B cell (primary cell): ENCODE results near the gene EIF3L. TPM values are rescaled to one million over a fixed set of nuclear protein-coding genes. Genes with fewer than 3 reads are reported as not detected.

ENCODE experiments used
- ATAC-seq: fragments of 200-7000 bp; cut with Tn5 transposase; one replicate; pipeline ENCODE4 v1.10.0; 2021; ENCODE audit warnings: low read depth, mild to moderate bottlenecking, moderate number of reproducible peaks, moderate library complexity
- CTCF ChIA-PET: fragments of 350-600 bp; sonication (Branson Sonifier 250); formaldehyde crosslinking; loops from one replicate; lab custom pipeline; 2021; ENCODE audit warnings: antibody characterized with exemption, inconsistent platforms; lab: Charles Lee
- POLR2A ChIA-PET: fragments of 350-600 bp; sonication (Branson Sonifier 250); formaldehyde crosslinking; loops from one replicate; lab custom pipeline; 2021; ENCODE audit warnings: antibody characterized with exemption; lab: Charles Lee
- DNase-seq: peaks from one replicate; pipeline ENCODE4 v3.0.0; 2013
- H2AFZ ChIP-seq: 2 replicates; pipeline ENCODE4 v1.6.1; 2012; ENCODE audit warnings: mild to moderate bottlenecking, low read depth, low read length; ENCODE audit not compliant: insufficient read depth, poor library complexity, severe bottlenecking
- H3K27ac ChIP-seq, 2 donors: 1 replicate in 1 of 2; 2 replicates in 1 of 2; pipeline ENCODE4 v1.5.1; 2012 to 2013; ENCODE audit warnings: low read length in 2 of 2, mild to moderate bottlenecking in 2 of 2, moderate library complexity in 1 of 2
- H3K27me3 ChIP-seq, 4 experiments: fragments of 200-600 bp in 1 of 4; sonication (generic) in 1 of 4; replicated peaks in 1 of 4; 1 replicate in 2 of 4; 2 replicates in 2 of 4; pipeline versions ENCODE4 v1.6.1 to v1.7.0; 2013 to 2016; ENCODE audit warnings: low read length in 3 of 4, mild to moderate bottlenecking in 2 of 4, mixed read lengths in 1 of 4, moderate library complexity in 1 of 4; ENCODE audit not compliant: insufficient read depth in 4 of 4, control insufficient read depth in 3 of 4; ENCODE audit errors: control extremely low read depth in 1 of 4
- H3K36me3 ChIP-seq, 2 experiments: replicated peaks in 1 of 2; 1 replicate in 1 of 2; 2 replicates in 1 of 2; pipeline versions ENCODE4 v1.6.1 to v1.7.1; 2013; ENCODE audit warnings: low read length in 1 of 2; ENCODE audit not compliant: insufficient read depth in 2 of 2, control insufficient read depth in 1 of 2; ENCODE audit errors: control extremely low read depth in 1 of 2, extremely low read depth in 1 of 2
- H3K4me1 ChIP-seq, 2 donors: fragments of 200-600 bp in 1 of 2; sonication (generic) in 1 of 2; 1 replicate in 1 of 2; 2 replicates in 1 of 2; pipeline versions ENCODE4 v1.5.1 to v1.6.1; 2013 to 2017; ENCODE audit warnings: low read length in 2 of 2; ENCODE audit not compliant: control insufficient read depth in 2 of 2, insufficient read depth in 2 of 2
- H3K4me2 ChIP-seq: replicated peaks from 2 replicates; pipeline ENCODE3; 2012; ENCODE audit warnings: mild to moderate bottlenecking, low read depth, low read length; ENCODE audit not compliant: poor library complexity, severe bottlenecking
- H3K4me3 ChIP-seq, 5 experiments: fragments of 200-600 bp in 1 of 5; sonication (generic) in 1 of 5; 1 replicate in 3 of 5; 2 replicates in 2 of 5; pipeline versions ENCODE4 v1.5.1 to v1.7.0; 2011 to 2016; ENCODE audit warnings: low read length in 4 of 5, mild to moderate bottlenecking in 4 of 5, low read depth in 2 of 5, control low read depth in 1 of 5, moderate library complexity in 1 of 5; ENCODE audit not compliant: insufficient read depth in 1 of 5; ENCODE audit errors: control extremely low read depth in 1 of 5, extremely low read depth in 1 of 5
- H3K79me2 ChIP-seq: fragments of 200-600 bp; sonication (generic); one replicate; pipeline ENCODE4 v1.6.0; 2016; ENCODE audit warnings: low read length; ENCODE audit not compliant: control insufficient read depth, insufficient read depth
- H3K9ac ChIP-seq: fragments of 200-600 bp; sonication (generic); 2 replicates; pipeline ENCODE4 v1.6.1; 2017; ENCODE audit warnings: mild to moderate bottlenecking, low read length, moderate library complexity
- H3K9me3 ChIP-seq, 3 donors: one replicate each; pipeline versions ENCODE4 v1.6.1 to v1.7.1; 2013; ENCODE audit warnings: low read length in 2 of 3; ENCODE audit not compliant: control insufficient read depth in 2 of 3, insufficient read depth in 1 of 3; ENCODE audit errors: control extremely low read depth in 1 of 3
- H4K20me1 ChIP-seq: 2 replicates; pipeline ENCODE4 v1.6.0; 2012; ENCODE audit warnings: mild to moderate bottlenecking, low read length; ENCODE audit not compliant: insufficient read depth, control insufficient read depth, poor library complexity, severe bottlenecking
- H3K27ac Mint-ChIP-seq: one replicate; pipeline ENCODE4 v1.8.0; 2021; ENCODE audit warnings: mixed read lengths
- H3K27me3 Mint-ChIP-seq: one replicate; pipeline ENCODE4 v1.8.0; 2021; ENCODE audit warnings: mixed read lengths
- H3K4me1 Mint-ChIP-seq: one replicate; pipeline ENCODE4 v1.8.0; 2021; ENCODE audit warnings: mixed read lengths
- H3K4me3 Mint-ChIP-seq: one replicate; pipeline ENCODE4 v1.8.0; 2021; ENCODE audit warnings: mixed read lengths
- H3K9me3 Mint-ChIP-seq: one replicate; pipeline ENCODE4 v1.8.0; 2022; ENCODE audit warnings: mixed read lengths; ENCODE audit not compliant: insufficient read depth
- CTCF ChIP-seq: fragments of 200-600 bp; IDR thresholded peaks from one replicate; pipeline ENCODE4 v1.8.0; 2022; ENCODE audit warnings: antibody characterized with exemption, mild to moderate bottlenecking
- EZH2 ChIP-seq: IDR thresholded peaks from 2 replicates; pipeline ENCODE4 v1.6.1; 2012; ENCODE audit warnings: borderline replicate concordance, low read depth, mild to moderate bottlenecking, moderate library complexity, low read length; ENCODE audit not compliant: insufficient read depth, poor library complexity, severe bottlenecking
- WGBS: methylation state at CpG from one replicate; pipeline ENCODE4 v1.1.5; 2013; ENCODE audit warnings: missing lambda C conversion rate; ENCODE audit not compliant: insufficient coverage; 5-methylcytosine and 5-hydroxymethylcytosine counted together
- intact Hi-C: fragments of 100-400 bp; cut with micrococcal nuclease; formaldehyde crosslinking; loops from one replicate; pipeline ENCODE4 v1.10.0; 2022
- polyA plus RNA-seq: library from polyadenylated mRNA; depleted of rRNA; stranded (reverse); fragments of >200 nt; gene quantifications from 2 replicates; pipeline ENCODE4 v1.2.3, GENCODE V29; 2012
- total RNA-seq, 2 donors: library from RNA; stranded (reverse); fragments of 120-200 nt in 1 of 2; gene quantifications; 1 replicate in 1 of 2; 2 replicates in 1 of 2; pipeline versions ENCODE4 v1.2.3 to v1.2.4, GENCODE V29; 2013 to 2022

Gene EIF3L
- total and polyA plus RNA-seq, 2 donors (not counting 1 experiment from before 2014, with no cell fraction given): 430 to 560 TPM

GRCh38 chr22:37925330-37925729, 76.1 kb downstream of the EIF3L start:
- Mint-ChIP-seq H3K27ac (no peak overlapping the region), H3K9me3 (no peaks in the 10 kb centered on the region), H3K27me3 (no peaks in the 10 kb centered on the region), H3K4me3 (no peak overlapping the region), H3K4me1 (peaks cover under 1% of the 10 kb centered on the region)
- WGBS: 63% methylated on average over 1 of the region's 3 CpGs
- H3K27me3 ChIP-seq: no peaks in the 10 kb centered on the region
- POLR2A ChIA-PET: no interaction called here
- H3K4me2 ChIP-seq: no peak overlapping the region
- no peak overlapping the region for H3K4me3 ChIP-seq
- no peak overlapping the region for H2AFZ ChIP-seq
- no peak for DNase-seq
- TF ChIP-seq CTCF: no peak
- intact Hi-C loops: no loop called here
- CTCF ChIA-PET: interaction anchor here (1.2 kb wide), 1 partner anchor 40 kb away, joined by 3 read pairs; no protein-coding TSS in a partner anchor
- H3K36me3 ChIP-seq: peaks cover 0 to 50% of the 10 kb centered on the region in 2 experiments
- H3K4me1 ChIP-seq: peaks cover under 1 to 3% of the 10 kb centered on the region in 2 donors
- peaks cover 7% of the 10 kb centered on the region for H3K79me2 ChIP-seq
- H3K9me3 ChIP-seq: no peaks in the 10 kb centered on the region
- ATAC-seq: no peak
- H4K20me1 ChIP-seq: no peaks in the 10 kb centered on the region
- no peak overlapping the region for H3K27ac ChIP-seq
- H3K9ac ChIP-seq: no peak overlapping the region

GRCh38 chr22:37925767-37926166, 76.5 kb downstream of the EIF3L start:
- intact Hi-C loops: no loop called here
- POLR2A ChIA-PET: no interaction called here
- Histone ChIP-seq H3K27me3 (no peaks in the 10 kb centered on the region), H2AFZ (no peak overlapping the region), H3K36me3 (peaks cover 0 to 50% of the 10 kb centered on the region in 2 experiments), H3K79me2 (peaks cover 7% of the 10 kb centered on the region), H3K4me1 (peaks cover 0 to 3% of the 10 kb centered on the region in 2 donors), H3K4me3 (no peak overlapping the region), H3K4me2 (no peak overlapping the region), H3K9me3 (no peaks in the 10 kb centered on the region), H3K9ac (no peak overlapping the region), H4K20me1 (no peaks in the 10 kb centered on the region), H3K27ac (no peak overlapping the region)
- CTCF ChIA-PET: interaction anchor here (1.2 kb wide), 1 partner anchor 40 kb away, joined by 3 read pairs; no protein-coding TSS in a partner anchor
- Mint-ChIP-seq H3K27ac (no peak overlapping the region), H3K4me3 (no peak overlapping the region), H3K4me1 (peaks cover 4% of the 10 kb centered on the region), H3K9me3 (no peaks in the 10 kb centered on the region), H3K27me3 (no peaks in the 10 kb centered on the region)
- DNase-seq (no peak), ATAC-seq (no peak)
- TF ChIP-seq CTCF: no peak
- TF ChIP-seq EZH2: no peak
- 100% methylated on average over 3 of the region's 15 CpGs for WGBS
